LNCaP clone FGC (cell line): Measurements from ENCODE around the gene SPRED2.

Source experiments
- DNase-seq: peaks from one replicate; pipeline ENCODE4 v3.0.0-alpha.2; 2011; ENCODE audit warnings: low read depth
- H3K4me3 ChIP-seq: 2 replicates; pipeline ENCODE4 v1.5.1; 2011; ENCODE audit warnings: mild to moderate bottlenecking, low read depth, low read length, control low read depth
- CTCF ChIP-seq: IDR thresholded peaks from 2 replicates; pipeline ENCODE4 v1.5.1; 2012; ENCODE audit warnings: mild to moderate bottlenecking; ENCODE audit not compliant: control insufficient read depth, insufficient read depth; ENCODE audit errors: extremely low read depth

Gene SPRED2

GRCh38 chr2:65291216-65292105, 140.9 kb downstream of the SPRED2 start:
- DNase-seq = no peak
- no peak overlapping the region for H3K4me3 ChIP-seq
- no peak for TF ChIP-seq CTCF

- no peak for TF ChIP-seq CTCF
- no peak for DNase-seq
- no peak overlapping the region for H3K4me3 ChIP-seq
Measured at GRCh38 chr2:65287364-65287763, 145.0 kb downstream of the SPRED2 start.

GRCh38 chr2:65282477-65283053, 149.8 kb downstream of the SPRED2 start:
- H3K4me3 ChIP-seq = no peak overlapping the region
- no peak for DNase-seq
- TF ChIP-seq CTCF = no peak

DNA sequence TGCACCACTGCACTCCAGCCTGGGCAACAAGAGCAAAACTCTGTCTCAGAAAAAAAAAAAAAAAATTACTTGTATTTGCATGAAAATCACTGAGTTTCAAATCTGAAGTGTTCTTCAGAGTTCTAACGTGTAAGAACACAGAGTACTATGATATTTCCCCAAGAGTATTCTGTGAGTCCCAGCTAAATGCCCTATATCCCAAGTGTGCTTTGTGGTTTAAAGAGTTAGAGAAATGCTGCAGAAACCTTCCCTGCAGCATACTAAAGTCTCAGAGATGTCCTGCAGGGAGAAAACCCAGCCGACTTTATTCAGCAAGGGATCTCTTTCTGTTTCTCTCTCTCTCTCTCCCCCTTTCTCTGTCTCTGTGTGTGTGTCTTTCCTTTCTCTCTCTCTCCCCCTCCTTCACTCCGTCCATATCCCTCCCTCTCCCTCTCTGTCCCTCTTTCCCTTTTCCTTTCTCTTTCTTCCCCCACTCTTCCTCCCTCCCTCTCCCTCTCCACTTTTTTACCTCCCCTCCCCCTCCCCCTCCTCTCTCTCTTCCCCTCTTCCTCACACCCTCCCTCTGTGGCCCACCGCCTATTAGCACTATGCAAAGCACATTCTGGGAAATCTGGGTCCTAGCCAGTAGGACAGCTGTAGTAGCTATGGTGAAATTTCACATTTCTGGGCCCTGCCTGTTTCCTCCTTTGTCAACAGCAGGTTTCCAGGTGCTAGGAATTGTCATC, 150.6 kb downstream of the SPRED2 start:
- no peak for DNase-seq
- TF ChIP-seq CTCF = no peak

GRCh38 chr2:65279756-65280155, 152.6 kb downstream of the SPRED2 start:
- no peak for DNase-seq
- no peak for TF ChIP-seq CTCF
- H3K4me3 ChIP-seq = no peak overlapping the region

More for the DNA sequence above, 150.6 kb downstream of the SPRED2 start:
- H3K4me3 ChIP-seq = no peak overlapping the region

DNA sequence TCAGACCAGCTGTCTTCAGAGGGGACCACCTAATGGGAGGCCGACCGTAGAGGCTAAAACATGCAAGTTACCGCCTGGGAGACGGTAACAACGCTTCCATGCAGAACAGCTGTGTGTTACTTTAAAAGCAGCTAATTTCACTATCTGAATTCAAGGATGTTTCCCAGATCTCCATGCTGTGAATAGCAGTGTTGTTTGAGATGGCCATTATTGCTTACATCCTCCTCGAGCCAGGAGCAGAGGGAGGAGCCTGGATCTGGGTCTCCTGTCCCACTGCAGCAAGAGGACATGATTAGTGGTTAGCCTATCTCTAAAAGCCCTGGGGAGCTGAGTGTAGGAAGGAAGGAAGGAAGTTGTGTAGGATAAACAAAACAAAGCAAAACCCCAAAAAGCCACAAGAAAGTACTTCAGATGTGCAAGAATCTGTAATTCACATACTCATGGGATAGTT, 153.8 kb downstream of the SPRED2 start:
- H3K4me3 ChIP-seq = no peak overlapping the region
- DNase-seq = no peak
- no peak for TF ChIP-seq CTCF
